Stimulated activated effector memory CD8-positive, alpha-beta T cell treated with anti-CD3 and anti-CD28 coated beads, Interleukin-12 subunit alpha, Interleukin-12 subunit beta, amount 100 ng/mL, for 72 hours (primary cell): Measurements from ENCODE around the gene KIF3A.

Source experiments
- ATAC-seq: fragments of 150-1000 bp; cut with Tn5 transposase; 2 replicates; pipeline ENCODE4 v1.10.0; 2021
- DNase-seq, 2 donors: peaks; one replicate each; pipeline ENCODE4 v3.0.0; 2021 to 2022; ENCODE audit warnings: low spot score in 2 of 2
- H3K27ac Mint-ChIP-seq: one replicate; pipeline ENCODE4 v1.8.0; 2022; ENCODE audit warnings: mild to moderate bottlenecking, mixed read lengths
- H3K36me3 Mint-ChIP-seq: one replicate; pipeline ENCODE4 v1.8.0; 2022; ENCODE audit warnings: mild to moderate bottlenecking, mixed read lengths
- H3K4me1 Mint-ChIP-seq: one replicate; pipeline ENCODE4 v1.8.0; 2022; ENCODE audit warnings: mixed read lengths
- H3K4me3 Mint-ChIP-seq: one replicate; pipeline ENCODE4 v1.8.0; 2022; ENCODE audit warnings: mild to moderate bottlenecking, mixed read lengths
- H3K9me3 Mint-ChIP-seq: one replicate; pipeline ENCODE4 v1.8.0; 2022; ENCODE audit warnings: mixed read lengths

The KIF3A gene

GRCh38 chr5:132763181-132764036, 26.1 kb upstream of the KIF3A start:
- DNase-seq, result no peak
- no peak for ATAC-seq
- no peaks in the 10 kb centered on the region for H3K9me3 Mint-ChIP-seq
- no peaks in the 10 kb centered on the region for H3K4me1 Mint-ChIP-seq
- H3K4me3 Mint-ChIP-seq, result no peak overlapping the region
- peak overlapping the region; percentile 33 for H3K27ac Mint-ChIP-seq
- peaks cover 30% of the 10 kb centered on the region for H3K36me3 Mint-ChIP-seq

DNA sequence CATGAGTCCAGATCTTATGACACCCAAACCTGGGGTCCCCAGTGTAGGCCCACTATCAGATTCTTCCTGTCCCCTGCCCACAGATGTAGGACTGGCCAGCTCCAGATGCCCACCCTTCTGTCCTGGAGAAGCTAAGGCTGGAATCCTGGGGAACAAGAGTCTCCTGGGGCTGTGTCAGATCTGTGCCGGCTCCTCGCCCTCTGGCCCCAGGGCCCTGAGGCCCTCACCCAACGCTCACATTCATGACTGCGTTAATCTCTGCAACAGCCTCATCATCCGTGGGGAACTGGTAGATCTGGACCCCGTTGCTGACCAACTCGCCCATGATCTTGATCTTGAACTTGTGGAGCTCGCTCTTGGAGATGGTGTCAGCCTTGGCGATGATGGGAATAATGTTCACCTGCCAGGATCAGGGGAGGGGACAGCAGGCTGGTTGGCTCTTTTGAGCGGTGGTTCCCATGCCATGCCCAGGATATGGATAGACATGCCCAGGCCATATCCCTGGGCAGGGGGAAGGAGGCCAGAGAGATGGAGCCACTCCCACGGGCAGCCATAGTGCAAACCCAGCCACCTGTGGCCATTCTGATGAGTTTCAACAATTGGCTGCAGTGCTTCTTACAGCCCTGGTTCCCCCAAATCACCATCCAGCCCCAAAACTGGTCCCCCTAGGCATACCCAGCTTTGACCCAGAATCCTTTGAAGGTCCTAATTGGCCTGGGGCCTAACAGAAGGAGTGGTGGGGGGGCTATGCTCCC, 25.1 kb upstream of the KIF3A start:
- DNase-seq (no peak), ATAC-seq (no peak)
- Mint-ChIP-seq H3K9me3 (no peaks in the 10 kb centered on the region), H3K27ac (peak overlapping the region; percentile 33), H3K4me1 (no peaks in the 10 kb centered on the region), H3K36me3 (peaks cover 32% of the 10 kb centered on the region), H3K4me3 (no peak overlapping the region)

GRCh38 chr5:132761321-132762240, 24.2 kb upstream of the KIF3A start:
- Mint-ChIP-seq H3K9me3 (no peaks in the 10 kb centered on the region), H3K36me3 (peaks cover 32% of the 10 kb centered on the region), H3K27ac (peak overlapping the region; percentile 83), H3K4me3 (no peak overlapping the region), H3K4me1 (no peaks in the 10 kb centered on the region)
- ATAC-seq (no peak), DNase-seq (no peak)

DNA sequence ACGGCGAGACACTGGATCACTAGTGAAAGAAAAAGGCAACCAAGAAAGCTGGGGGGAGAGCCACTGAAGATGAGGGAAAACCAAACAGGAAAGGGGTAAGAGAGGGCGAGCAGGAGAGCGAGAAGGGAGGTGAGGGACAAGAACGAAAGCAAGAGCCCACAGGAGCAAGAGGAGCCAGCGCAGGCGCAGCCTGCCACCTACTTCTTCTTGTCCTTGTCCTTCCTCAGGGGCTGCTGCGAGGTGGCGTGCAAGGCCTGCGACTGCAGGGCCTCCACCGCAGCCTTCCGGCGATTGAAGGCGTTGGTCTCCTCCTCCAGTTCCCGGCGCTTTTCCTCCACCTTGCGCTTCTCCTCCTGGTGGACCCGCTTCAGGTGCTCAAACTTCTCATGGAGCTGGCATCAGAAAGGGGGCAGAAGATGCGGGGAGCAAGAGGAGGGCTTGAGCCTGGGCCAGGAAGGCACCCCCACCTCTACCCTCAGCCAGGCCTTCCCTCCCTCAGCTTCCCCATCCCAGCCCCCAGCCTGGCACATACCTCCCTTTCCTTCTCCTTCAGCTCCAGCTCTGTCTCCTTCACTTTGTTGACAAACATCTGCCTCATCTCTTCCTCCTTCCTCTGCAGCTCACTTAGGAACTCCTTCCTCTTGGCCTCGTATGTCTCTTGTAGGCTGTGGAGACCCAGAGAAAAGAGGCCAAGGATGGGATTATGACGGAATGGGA, 23.4 kb upstream of the KIF3A start:
- H3K4me1 Mint-ChIP-seq, result no peaks in the 10 kb centered on the region
- H3K4me3 Mint-ChIP-seq, result no peak overlapping the region
- H3K9me3 Mint-ChIP-seq, result no peaks in the 10 kb centered on the region
- DNase-seq (no peak), ATAC-seq (no peak)
- H3K36me3 Mint-ChIP-seq, result peaks cover 32% of the 10 kb centered on the region
- peak overlapping the region; percentile 83 for H3K27ac Mint-ChIP-seq

GRCh38 chr5:132760049-132760420, 22.7 kb upstream of the KIF3A start:
- Mint-ChIP-seq H3K9me3 (no peaks in the 10 kb centered on the region), H3K4me3 (no peak overlapping the region), H3K36me3 (peaks cover 32% of the 10 kb centered on the region), H3K4me1 (peaks cover 4% of the 10 kb centered on the region), H3K27ac (peak overlapping the region; percentile 83)
- DNase-seq, result no peak
- no peak for ATAC-seq

DNA sequence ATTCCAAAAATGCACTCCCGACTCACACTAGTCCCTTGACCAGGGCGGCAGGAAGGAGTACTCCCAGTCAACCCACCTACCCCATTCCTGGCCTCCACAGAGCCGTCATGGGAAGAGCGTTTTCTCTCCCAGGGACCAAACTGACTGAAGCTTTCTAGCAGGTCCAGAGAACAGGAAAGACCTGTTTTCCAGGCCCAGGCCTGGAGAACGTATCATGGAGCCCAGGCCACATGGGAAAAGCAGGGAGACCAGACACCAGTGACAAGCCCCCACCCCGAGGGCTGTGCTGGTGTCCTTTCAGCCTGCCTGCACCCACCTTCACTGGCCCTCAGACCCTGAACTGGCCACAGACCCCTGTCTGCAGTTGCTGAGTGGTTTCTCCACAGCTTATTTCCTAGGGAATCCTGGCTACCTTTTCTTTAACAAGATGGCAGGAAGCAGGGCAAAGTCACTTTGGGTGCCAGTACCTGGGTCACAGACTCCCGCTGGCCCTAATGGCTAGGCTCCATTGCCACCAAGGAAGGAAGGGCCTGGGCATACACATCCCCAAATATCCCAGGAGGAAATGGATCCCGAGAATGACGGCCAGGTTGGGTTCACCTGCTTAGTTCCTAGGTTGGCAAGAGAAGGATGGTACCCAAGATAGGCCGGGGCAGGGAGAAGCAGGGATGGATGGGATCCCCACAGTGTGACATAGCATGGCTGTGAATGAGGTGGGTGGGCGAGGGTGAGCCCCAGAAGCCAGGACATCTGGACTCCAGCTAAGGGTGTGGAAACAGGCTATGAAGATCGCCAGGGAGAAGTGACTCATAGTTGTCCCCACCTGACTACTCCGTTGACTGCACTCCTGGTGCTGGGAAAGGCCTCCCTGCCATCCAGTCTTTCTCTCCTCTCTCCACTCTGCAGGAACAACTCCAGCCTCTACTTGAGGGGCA, 22.0 kb upstream of the KIF3A start:
- H3K36me3 Mint-ChIP-seq, result peaks cover 34% of the 10 kb centered on the region
- no peak overlapping the region for H3K4me3 Mint-ChIP-seq
- H3K4me1 Mint-ChIP-seq, result peaks cover 10% of the 10 kb centered on the region
- H3K9me3 Mint-ChIP-seq, result no peaks in the 10 kb centered on the region
- ATAC-seq, result no peak
- no peak for DNase-seq
- H3K27ac Mint-ChIP-seq, result no peak overlapping the region

DNA sequence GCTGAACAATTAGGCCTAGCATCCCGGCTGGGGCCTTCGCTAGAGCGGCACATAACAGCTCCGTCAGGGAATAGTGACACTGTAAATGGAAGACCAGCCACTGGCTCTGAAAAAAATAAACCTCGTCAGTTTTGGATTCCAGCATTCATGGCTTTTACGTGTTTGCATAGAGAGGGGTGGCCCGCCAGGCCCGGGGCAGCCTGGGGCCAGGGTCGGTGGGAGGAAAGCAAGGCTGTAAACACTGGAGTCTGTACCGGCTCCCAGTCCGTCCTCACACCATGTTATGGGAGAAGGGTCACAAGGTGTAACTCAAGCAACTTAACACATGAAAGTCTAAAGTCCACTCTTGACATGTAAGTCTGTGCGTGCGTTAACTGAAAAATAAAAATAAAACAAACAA, 21.1 kb upstream of the KIF3A start:
- no peak overlapping the region for H3K27ac Mint-ChIP-seq
- no peak overlapping the region for H3K4me3 Mint-ChIP-seq
- peaks cover 38% of the 10 kb centered on the region for H3K36me3 Mint-ChIP-seq
- ATAC-seq (no peak), DNase-seq (no peak)
- H3K4me1 Mint-ChIP-seq, result peaks cover 15% of the 10 kb centered on the region
- H3K9me3 Mint-ChIP-seq, result no peaks in the 10 kb centered on the region

- DNase-seq (no peak), ATAC-seq (no peak)
- Mint-ChIP-seq H3K36me3 (peaks cover 47% of the 10 kb centered on the region), H3K4me1 (peaks cover 32% of the 10 kb centered on the region), H3K27ac (no peak overlapping the region), H3K9me3 (no peaks in the 10 kb centered on the region), H3K4me3 (no peak overlapping the region)
Observed at GRCh38 chr5:132756542-132756941, 19.2 kb upstream of the KIF3A start.

DNA sequence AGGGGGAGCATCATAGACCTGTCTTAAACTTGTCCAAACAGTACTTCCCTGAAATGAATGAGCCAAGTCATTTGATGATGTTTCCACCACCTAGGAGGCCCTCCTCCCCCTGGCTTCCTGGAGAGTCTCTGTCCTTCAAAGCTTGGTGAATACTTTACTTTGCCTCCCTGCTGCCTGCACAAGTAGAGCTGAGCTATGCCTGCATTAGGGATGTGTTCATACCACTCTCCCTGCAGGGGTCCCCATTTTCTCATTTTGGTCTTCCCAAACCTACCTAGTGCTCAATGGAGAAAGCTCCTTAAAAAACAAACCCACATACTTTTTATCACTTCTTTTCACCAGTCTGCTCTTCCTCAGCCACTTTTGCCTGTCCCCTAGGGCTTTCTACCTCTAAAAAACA, 17.6 kb upstream of the KIF3A start:
- Mint-ChIP-seq H3K4me3 (no peak overlapping the region), H3K27ac (peak overlapping the region; percentile 60)
- ATAC-seq, result no peak

GRCh38 chr5:132754111-132754510, 16.8 kb upstream of the KIF3A start:
- Mint-ChIP-seq H3K4me3 (no peak overlapping the region), H3K4me1 (peaks cover 49% of the 10 kb centered on the region), H3K9me3 (no peaks in the 10 kb centered on the region), H3K27ac (peak overlapping the region; percentile 60), H3K36me3 (peaks cover 46% of the 10 kb centered on the region)
- no peak for ATAC-seq
- DNase-seq, result no peak

More for the DNA sequence above, 17.6 kb upstream of the KIF3A start:
- Mint-ChIP-seq H3K4me1 (peaks cover 48% of the 10 kb centered on the region), H3K9me3 (no peaks in the 10 kb centered on the region), H3K36me3 (peaks cover 46% of the 10 kb centered on the region)
- no peak for DNase-seq

DNA sequence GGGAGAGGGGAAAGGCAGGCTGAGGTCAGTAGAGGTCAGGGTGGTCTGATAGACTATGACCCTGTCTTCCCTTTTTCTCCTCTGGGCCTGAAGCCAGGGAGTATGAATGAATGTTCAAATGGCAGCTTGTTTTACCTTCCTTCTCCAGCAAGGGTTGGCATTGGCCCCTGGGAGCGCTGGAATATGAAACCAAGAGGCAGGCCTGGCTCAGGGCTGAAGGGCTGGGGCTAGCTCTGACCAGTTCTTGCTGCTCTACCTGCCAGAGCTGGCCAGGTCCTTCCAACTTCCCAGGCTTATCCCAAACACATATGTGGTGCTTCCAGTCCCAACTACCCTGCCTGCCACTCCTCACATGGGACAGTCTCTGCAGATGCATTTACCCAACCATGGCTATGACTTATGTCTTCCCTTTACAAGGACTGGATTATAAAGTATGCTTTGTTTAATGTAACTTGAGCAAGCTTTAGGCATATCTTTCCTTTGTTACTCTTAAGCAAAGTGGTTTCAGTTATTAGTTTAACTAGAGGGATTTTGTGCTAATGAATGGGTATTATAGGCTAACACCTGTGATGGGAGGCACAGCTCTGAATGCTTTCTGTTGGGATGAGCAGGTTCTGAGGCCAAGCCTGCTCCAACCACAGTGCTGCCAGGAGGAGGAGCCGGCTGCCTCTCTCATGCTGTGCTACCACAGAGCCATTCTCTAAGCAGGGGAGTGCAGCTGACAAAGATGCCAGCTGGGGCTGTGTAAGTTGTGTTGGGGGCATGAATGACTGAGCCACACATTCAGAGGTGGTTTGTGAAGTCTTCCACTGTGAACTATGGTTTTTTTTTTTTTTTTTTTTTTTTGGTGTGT, 16.0 kb upstream of the KIF3A start:
- Mint-ChIP-seq H3K4me1 (peaks cover 53% of the 10 kb centered on the region), H3K9me3 (no peaks in the 10 kb centered on the region), H3K4me3 (no peak overlapping the region), H3K36me3 (peaks cover 39% of the 10 kb centered on the region), H3K27ac (peak overlapping the region; percentile 78)
- ATAC-seq (peak; percentile 63), DNase-seq (no peak)

DNA sequence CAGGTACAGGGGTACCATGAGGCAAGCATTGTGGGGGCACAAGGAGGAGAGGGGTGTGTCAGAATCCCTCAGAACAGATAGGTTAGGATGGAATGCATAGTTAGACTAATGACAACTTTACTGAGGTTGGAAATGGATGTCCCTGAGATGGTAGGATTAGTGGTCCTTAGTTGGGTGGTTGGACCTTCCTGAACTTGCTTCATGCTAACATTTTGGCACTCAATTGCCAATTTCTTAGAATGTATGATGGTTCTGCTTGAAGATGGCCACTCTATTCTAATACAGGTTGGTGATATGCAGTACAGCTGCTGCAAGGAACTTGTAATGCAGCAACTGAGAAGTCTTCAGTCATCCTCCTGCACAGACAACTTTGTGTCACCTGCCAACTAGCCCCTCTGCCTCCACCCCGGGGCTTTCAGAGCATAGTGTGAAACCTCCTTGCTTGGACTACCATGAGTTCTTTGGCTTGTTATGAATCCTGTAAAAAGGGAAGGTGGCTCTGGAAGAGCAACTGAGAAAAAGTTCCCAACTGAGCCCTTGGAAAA, 15.3 kb upstream of the KIF3A start:
- peaks cover 55% of the 10 kb centered on the region for H3K4me1 Mint-ChIP-seq
- H3K27ac Mint-ChIP-seq, result peak overlapping the region; percentile 78
- H3K36me3 Mint-ChIP-seq, result peaks cover 38% of the 10 kb centered on the region

More for the DNA sequence above, 15.3 kb upstream of the KIF3A start:
- no peaks in the 10 kb centered on the region for H3K9me3 Mint-ChIP-seq
- ATAC-seq, result no peak
- DNase-seq, result no peak
- no peak overlapping the region for H3K4me3 Mint-ChIP-seq
